HG02884 (cell line): ENCODE measurements around the gene SNAP47.
"Not testable (repeated sequence)": the region's sequence is repeated elsewhere in the genome, so short reads cannot be mapped to it uniquely, and the experiment has no call there.

ENCODE experiments used
- ATAC-seq: cut with Tn5 transposase; IDR thresholded peaks from one replicate; pipeline ENCODE4 v1.9.1; 2021; ENCODE audit warnings: mild to moderate bottlenecking, moderate library complexity; ENCODE audit not compliant: unreplicated experiment

SNAP47 gene, protein sequence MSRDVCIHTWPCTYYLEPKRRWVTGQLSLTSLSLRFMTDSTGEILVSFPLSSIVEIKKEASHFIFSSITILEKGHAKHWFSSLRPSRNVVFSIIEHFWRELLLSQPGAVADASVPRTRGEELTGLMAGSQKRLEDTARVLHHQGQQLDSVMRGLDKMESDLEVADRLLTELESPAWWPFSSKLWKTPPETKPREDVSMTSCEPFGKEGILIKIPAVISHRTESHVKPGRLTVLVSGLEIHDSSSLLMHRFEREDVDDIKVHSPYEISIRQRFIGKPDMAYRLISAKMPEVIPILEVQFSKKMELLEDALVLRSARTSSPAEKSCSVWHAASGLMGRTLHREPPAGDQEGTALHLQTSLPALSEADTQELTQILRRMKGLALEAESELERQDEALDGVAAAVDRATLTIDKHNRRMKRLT

DNA sequence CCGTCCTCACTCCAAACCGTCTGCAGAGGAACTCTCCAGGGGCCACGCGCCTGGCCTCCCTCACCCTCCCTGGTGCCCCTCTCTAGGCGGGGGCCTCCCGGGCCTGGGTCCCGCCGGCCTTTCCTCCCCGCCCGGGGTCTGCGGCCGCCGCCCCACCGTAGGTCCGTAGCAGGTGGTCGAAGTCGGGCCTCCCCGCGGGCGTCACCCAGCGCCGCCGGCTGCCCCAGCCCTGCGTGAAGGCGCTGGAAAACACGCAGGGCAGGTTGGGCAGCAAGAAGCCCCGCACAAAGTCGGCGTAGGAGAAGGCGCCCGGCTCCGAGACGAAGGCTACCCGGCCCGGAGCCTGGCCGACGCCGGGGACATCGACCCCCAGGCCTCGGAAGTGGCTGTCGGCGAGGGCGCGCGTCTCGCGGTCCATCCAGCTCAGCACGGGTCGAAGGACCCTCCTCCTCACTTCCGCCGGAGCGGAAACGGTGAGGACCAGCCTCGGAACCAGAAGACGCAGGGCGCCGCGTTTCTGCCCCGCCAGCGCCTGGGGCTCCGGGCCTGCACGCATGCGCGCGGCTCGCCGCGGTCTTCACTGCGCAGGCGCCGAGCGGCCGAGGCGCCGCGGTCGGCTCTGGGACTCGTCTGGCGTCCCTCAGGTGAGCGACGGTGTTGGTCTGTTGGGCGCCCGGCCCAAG, at the start of gene SNAP47, which contains the start of gene JMJD4:
Gene SNAP47 (plus strand): TSS at position 580 of the 683 bp plus-strand sequence. CDS start 12,302 bp downstream, outside the sequence.
Gene JMJD4 (minus strand): TSS at position 447 of the 683 bp plus-strand sequence. CDS start 29 bp downstream, at position 418.
- ATAC-seq, result peak; percentile 91

DNA sequence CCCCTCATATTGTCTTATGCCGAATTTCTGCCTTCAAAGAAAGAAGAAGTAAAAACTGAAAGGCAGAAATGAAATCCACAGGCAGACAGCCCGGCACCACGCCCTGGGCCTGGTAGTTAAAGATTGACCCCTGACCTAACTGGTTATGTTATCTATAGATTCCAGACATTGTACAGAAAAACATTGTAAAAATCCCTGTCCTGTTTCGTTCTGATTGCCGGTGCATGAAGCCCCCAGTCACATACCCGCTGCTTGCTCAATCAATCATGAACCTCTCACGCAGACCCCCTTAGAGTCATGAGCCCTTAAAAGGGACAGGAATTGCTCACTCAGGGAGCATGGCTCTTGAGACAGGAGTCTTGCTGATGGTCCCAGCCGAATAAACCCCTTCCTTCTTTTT, 49.4 kb upstream of the SNAP47 start:
- no peak for ATAC-seq

DNA sequence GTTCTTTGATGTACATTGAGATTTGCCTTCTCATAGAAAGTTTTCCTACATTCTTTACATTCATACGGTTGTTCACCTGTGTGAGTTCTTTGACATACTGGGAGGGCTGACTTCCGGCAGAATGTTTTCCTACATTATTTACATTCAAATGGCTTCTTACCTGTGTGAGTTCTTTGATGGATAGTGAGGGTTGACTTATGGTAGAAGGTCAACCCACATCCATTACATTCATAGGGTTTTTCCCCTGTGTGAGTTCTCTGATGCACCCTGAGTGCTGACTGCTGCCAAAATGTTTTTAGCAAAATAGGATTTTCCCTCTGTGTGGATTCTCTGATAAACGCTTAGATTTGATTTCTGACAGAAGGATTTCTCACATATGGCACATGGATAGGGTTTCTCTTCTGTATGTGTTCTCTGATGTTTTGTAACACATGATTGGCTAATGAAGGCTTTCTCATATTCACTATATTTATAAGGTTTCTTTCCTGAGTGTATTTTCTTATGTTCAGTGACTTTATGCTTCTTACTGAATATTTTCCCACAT, 37.8 kb upstream of the SNAP47 start:
- no peak for ATAC-seq

DNA sequence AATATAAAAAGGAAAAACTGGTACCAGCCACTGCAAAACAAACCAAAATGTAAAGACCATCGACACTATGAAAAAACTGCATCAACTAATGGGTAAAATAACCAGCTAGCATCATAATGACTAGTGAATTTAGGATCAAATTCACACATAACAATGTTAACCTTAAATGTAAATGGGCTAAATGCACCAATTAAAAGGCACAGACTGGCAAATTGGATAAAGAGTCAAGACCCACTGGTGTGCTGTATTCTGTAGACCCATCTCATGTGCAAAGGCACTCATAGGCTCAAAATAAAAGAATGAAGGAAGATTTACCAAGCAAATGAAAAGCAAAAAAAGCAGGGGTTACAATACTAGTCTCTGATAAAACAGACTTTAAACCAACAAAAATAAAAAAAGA, 33.6 kb upstream of the SNAP47 start:
- ATAC-seq, result not testable (repeated sequence)

DNA sequence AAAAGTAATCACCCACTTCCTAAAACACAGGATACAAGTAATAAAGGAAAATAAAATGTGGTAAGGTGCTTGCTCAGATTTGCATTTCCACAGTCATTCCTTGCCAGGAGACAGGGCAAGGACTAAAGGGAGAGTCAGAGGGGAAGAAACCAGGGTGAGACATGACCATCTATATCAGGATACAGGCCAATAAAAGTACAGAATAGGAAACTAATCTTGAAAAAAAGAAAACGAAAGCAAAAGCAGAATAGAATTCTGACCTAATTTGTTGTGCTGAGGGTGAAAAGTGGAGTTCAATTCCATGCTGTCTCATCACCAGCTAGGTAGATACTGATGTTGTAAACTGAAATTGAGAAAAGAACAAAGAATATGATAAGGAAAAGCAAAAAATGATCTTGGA, 27.4 kb upstream of the SNAP47 start:
- no peak for ATAC-seq

DNA sequence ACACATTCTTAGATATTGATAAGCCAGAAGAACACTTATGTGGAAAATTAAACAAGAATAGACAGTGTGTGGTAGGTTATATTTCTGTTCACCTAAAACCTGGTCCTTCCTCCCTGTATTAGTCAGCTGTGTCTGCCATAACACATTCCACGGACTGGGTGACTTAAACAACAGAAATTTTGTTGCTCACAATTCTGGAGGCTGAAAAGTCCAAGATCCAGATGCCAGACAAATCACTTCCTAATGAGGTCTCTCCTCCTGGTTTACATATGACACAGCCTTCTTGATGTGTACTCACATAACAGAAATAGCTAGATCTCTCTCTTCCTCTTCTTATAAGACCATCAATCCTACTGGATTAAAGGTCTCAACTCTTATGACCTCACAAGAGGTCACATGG, 25.8 kb upstream of the SNAP47 start:
- no peak for ATAC-seq

DNA sequence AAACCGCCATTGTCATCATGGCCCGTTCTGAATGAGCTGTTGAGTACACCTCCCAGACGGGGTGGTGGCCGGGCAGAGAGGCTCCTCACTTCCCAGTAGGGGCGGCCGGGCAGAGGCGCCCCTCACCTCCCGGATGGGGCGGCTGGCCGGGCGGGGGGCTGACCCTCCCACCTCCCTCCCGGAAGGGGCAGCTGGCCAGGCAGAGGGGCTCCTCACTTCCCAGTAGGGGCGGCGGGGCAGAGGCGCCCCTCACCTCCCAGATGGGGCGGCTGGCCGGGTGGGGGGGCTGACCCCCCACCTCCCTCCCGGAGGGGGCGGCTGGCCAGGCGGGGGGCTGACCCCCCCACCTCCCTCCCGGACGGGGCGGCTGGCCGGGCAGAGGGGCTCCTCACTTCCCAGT, 24.8 kb upstream of the SNAP47 start:
- ATAC-seq, result not testable (repeated sequence)

DNA sequence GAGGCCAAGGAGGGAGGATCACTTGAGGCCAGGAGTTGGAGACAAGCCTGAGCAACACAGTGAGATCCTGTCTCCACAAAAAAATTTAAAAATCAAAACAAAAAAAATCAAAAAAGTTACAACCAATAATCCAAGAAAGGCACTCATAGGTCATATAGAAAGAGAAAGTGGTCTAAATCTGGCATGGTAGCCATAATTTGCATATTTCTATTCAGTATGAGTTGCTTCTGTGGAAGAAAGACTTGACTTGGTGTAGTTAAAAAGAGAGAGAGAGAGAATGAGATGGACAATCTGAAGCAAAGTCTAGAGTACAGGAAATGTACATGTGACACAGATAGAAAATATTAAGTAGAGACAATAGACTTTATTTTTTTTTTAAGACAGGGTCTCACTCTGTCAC, 22.6 kb upstream of the SNAP47 start:
- ATAC-seq, result peak; percentile 93

DNA sequence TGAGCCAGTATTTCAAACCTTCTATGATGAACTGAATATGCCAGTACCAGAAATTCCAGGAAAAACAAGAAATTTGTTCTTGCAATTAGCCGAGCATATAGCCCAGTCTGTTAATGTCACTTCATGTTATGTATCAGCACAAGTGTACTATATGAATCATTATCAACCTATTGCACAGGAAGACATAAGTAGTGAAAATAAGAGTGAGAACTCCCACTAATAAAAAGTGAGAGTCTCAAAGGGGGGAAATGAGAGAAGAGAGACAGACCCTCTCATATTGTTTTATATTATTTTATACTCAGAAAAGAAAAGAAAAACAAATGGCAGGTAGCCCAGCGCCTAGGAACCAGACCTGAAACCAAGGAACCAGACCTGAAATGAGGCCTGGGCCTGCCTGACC, 16.3 kb upstream of the SNAP47 start:
- no peak for ATAC-seq

DNA sequence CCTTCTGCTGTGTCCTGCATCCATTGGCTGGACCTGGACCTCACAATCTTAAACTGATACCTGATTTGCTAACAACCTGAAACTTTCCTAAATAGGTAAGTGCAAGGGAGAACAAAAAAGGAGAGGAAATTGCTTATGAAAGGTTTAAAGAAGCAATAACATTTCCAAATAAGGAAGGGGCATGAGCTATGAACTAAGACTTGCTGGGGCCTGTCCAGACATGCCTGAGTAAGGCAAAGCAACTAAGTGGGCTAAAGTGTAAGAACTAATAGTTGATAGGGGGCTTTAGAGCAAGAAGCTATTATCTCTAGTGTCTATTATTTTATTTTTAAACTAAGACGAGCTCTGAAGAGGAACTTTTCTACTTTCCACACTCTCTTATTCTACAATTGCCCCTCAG, 11.8 kb upstream of the SNAP47 start:
- ATAC-seq, result no peak

DNA sequence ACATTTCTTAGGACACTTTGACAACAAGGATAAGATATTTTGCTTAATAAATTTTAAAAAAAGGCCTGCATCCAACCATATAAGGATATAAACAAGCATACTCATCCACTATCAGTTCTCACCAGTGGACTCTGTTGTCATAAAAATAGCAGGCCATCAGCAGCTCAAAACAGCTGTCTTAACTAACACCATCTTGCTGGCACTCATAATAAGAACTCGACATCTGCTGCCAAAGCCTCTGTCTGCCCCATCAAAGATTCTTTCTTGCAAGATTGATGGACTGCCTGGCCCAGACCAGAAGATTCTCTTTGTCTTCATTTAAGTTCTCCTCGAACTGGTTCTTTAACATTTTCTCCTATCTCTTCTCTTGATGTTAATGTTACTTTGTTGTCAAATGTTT, 10.2 kb upstream of the SNAP47 start:
- ATAC-seq, result no peak

DNA sequence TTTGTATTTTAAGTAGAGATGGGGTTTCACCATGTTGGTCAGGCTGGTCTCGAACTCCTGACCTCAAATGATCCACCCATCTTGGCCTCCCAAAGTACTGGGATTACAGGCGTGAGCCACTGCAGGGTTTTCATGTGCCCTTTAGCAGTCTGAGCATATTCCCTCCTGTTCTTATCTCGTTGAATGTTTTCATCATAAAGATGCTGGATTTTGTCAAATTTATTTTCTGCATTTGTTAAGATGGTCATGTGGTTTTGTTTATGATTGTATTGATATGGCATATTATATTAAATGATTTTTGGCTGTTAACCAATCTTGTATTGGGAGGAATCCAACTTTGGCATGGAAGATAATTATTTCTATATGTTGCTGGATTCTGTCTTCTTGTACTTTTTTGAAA, 8.9 kb upstream of the SNAP47 start:
- ATAC-seq, result no peak

DNA sequence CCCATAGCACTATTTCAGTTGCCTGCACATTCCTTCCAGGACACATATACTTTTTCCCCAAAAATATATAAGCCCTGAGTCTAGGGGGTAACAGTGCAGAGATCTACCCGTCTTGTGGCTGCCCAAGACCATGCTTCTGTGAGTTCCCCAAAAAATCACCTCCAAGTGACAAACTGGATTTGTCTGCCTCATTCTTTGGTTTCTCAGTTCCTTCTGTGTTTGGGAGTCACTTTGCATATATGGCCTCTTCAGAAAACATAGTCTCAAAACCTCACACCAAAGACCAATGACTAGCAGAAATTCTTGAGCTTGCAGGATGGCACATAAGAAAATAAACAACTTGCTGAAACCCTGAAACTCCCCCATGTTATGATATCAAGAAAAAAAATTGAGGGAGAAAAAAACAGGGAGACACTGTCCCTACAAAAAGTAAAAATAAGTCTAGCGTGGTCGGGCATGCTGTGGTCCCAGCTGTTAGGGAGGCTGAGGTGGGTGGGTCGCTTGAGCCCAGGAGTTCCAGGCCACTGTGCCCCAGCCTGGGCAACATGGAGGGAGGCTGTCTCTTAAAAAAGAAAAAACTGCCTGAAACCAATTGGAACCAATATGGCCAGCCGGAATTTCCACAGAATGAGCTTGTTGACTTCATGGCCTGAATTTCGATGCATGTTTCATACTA, 8.2 kb upstream of the SNAP47 start:
- ATAC-seq, result no peak

DNA sequence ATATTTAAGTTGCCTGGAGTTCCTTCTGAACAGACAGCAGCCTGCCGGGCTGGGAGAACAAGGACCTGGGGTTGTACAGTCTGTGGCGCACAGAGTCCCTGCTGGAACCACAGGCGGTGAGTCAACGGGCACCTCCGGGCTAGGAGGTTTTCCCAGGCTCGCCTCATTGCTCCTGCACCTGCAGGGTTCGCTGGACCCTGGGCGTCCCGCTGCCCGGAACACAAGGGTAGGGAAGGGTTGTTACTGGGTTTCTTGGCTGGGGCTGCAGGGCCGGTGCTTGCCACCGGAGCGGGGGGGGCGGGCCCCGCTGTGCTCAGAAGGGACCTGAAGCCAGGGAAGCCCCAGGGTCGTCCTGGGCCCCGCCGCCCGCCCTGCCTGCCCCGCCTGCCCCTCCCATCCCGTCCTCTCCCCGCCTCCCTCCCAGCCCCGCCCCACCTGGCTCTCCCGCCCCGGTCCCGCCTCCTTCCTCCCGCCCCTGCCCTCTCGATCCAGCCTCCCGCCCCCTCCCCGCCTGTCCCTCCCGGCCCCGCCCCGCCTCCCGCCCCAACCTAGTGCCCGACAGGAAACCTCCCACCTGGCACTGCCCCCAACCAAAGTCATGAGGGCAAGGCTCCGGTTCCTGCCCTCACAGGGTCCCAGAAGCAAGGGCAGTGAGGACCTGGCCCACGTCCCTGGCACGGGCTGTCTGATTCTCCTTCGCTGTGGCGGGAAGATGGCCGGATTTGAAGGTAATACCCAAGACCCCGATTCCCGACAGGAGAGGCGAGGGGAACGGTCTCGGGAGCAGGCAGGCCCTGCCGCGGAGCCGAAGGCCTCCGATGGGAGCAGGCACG, 7.0 kb upstream of the SNAP47 start:
- peak; percentile 34 for ATAC-seq

DNA sequence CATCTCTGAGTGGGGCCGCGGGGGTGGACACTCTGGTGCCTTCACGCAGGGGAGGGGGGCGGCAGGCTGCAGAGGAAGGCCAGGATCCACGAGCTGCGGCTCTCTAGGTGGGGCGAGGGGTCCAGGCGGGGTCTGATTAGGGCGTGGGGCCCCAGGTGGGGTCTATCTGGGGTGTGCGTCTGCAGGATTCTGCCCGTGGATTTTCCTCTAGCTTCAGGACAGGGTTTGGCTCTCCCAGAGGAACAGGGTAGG, 6.4 kb upstream of the SNAP47 start:
- no peak for ATAC-seq

DNA sequence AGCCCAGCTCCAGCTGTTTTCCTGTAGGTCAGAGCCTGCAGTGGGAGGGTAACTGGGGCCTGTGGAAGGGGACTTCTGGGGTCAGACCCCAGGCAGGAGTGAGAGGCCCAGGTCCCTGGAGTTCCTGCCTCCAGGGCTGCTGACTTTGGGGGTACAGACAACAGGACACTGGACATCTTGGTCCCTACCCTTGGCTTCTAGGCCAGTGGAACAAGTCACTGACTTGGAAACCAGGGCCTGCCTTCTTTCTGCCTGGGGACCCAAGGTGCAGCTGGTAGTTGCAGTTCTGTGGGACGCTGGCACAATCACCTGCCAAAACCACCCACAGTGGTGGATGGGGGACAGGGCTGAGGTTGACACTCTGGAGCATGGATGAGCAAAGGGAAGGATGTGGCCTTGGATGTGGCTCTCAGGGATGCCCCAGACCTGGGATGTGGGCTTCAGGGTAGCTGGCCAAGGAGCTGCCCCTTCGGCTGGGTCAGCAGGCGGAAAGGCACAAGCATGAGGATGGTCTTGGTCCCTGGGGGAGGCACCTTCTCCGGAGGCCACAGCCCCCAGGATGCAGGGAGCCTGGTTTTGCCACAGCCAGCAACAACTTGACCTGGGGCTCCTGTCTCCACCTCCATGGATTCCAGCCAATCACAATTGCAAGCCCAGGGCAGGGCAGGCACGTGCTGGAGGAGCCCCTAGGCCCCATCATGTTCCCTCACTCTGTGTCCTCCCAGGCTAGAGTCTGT, 5.9 kb upstream of the SNAP47 start:
- no peak for ATAC-seq

DNA sequence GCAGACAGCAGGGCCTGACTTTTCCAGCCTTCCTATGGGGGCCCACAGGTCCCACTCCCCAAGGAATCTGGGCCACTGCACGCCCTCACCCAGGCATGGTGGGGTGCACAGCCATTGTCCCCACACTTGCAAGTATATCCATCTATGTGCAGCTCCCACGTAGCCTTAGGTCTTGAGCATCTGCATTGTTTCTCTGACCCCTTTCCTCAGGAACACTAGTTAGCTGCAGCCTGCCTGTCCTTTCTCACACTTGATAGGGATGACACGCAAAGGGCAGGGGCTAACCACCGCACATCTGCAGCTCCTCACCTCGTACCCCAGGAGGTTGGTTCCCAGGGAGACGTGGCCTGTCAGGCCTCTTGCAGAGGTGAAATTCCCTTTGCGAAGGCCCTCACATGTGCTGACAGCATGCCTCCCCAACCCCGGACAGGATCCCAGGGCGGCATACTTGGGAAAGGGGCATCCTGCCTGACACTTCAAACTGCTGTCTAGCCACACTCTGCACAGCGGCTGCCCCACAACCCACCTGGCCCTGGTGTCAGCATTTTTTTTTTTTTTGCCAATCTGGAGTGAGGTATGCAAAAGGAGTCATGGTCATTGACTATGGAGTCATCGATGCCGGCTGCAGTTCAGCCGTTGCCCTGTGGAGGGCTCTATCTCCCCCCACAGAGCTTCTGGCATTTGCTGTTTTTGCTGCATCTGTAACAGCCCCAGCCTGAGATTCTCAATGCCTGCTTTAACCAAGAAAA, 5.2 kb upstream of the SNAP47 start:
- no peak for ATAC-seq

DNA sequence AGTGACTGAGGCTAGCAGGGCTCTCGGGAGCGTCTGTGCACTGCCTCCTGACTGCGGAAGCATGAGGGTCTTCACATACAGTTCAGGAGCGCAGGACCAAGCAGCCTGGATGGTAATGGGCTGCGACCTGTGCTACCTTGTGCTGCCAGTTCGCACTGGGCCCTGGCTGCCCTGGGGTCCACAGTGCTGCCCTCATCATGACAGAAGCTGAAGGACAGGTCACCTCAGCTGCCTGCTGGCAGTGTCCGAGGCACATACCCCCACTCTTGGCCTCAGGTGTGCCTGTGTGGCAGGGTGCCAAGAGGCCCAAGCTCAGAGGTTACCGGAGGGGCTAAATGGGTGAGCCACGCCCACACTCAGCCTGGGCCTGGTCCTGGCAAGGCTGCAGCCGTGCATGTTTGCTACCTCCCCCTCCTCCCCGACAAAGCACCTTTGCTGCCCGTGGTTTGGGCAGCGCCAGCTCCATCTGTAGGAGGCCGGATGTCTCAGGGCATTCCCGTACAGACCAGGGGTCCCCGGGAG, 4.5 kb upstream of the SNAP47 start:
- no peak for ATAC-seq

DNA sequence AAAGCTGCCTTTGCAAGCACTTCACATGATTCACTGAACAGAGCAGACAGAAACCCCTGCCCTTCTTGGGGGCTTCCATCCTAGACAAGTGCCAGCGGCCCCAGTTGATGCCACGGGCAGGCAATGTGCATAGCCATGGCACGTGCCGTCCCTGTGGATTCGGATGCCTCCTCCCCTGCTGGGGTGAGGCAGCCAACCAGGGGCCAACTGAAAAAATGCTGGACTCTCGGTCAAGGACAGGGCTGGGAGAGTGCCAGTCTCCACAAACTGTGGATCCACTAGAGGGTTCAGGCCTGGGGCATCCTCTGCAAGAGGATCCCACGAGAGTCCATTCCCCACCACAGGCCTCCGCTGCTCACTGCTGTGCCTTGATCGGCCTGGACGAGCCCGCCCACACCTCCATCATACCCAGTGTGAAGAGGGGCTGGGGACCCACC, 4.0 kb upstream of the SNAP47 start:
- ATAC-seq, result no peak
